ENCODE data around the gene POC1A. TPM values are rescaled to one million over a fixed set of nuclear protein-coding genes. Genes with fewer than 3 reads are reported as not detected.

POC1A gene
- total RNA-seq, 1 donor from 2014 or later = 4.7 TPM

DNA sequence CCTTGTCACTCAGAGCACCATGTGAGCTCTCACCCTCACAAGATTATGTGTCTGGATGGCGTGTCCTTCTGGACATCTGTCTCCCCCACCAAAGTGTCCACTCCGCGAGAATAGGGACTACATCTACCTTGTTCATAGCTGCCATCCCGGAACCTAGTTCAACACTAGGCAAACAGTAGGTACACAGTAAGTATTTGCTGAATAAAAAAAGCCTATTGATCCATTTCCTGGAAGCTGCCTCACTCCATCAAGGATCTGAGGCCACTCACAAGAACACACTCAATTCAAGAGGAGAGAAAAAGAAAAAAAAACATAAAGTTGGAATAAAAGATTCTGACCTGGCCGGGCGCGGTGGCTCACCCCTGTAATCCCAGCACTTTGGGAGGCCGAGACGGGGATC lies 32.5 kb upstream of the POC1A start:
- Histone ChIP-seq H3K4me3 (ENCODE audit: low read depth, low read length) (no peak overlapping the region), H3K36me3 (ENCODE audit: control insufficient read depth, insufficient read depth, low read length) (no peaks in the 10 kb centered on the region), H3K27me3 (ENCODE audit: control insufficient read depth, insufficient read depth, low read length) (no peaks in the 10 kb centered on the region)
- TF ChIP-seq, protein P1, sequence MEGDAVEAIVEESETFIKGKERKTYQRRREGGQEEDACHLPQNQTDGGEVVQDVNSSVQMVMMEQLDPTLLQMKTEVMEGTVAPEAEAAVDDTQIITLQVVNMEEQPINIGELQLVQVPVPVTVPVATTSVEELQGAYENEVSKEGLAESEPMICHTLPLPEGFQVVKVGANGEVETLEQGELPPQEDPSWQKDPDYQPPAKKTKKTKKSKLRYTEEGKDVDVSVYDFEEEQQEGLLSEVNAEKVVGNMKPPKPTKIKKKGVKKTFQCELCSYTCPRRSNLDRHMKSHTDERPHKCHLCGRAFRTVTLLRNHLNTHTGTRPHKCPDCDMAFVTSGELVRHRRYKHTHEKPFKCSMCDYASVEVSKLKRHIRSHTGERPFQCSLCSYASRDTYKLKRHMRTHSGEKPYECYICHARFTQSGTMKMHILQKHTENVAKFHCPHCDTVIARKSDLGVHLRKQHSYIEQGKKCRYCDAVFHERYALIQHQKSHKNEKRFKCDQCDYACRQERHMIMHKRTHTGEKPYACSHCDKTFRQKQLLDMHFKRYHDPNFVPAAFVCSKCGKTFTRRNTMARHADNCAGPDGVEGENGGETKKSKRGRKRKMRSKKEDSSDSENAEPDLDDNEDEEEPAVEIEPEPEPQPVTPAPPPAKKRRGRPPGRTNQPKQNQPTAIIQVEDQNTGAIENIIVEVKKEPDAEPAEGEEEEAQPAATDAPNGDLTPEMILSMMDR (IDR thresholded peaks at IDR 0.05; ENCODE audit: insufficient read depth, low read length, poor library complexity, severe bottlenecking) = no peak
- no peak for DNase-seq (ENCODE audit: low read depth)

DNA sequence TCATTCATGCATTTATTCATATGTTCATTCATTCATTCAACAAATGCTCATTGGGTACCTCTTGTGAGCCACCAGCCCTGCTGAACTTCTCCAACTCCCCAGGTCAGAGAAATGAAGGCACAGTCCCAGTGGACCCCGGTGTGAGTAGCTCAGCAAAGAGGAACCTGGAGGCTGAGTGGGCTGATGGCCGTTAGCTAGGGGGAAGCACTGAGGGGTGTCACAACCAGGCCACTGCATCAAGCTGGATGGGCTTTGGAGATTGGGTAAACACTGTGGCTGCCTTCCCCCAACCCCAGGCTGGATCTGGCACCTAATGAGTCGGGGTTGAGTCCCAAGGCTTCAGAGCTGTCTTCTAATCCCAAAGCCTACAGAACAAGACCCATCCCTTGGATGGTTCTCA lies 31.6 kb upstream of the POC1A start:
- no peaks in the 10 kb centered on the region for H3K36me3 ChIP-seq (ENCODE audit: control insufficient read depth, insufficient read depth, low read length)

DNA sequence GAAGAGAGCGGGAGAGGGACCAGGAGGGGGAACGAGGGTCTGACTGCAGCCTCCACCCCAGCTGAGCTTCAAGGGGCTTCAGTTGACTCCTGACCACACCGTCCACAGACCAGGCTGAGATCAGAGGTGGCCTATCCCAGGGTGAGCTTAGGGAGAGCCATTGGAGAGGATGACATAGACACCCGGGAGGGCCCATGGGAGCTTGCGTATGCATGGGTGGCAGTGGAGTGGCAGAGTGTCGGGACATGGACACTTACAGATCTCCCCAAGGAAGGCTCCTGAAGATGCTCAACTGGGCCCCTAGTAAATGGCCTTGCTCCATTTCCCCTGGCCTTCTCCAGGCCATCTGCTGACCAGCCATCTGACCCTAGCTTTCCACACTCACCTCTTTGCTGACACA lies 31.1 kb upstream of the POC1A start:
- no peaks in the 10 kb centered on the region for H3K36me3 ChIP-seq (ENCODE audit: control insufficient read depth, insufficient read depth, low read length)
- H3K27me3 ChIP-seq (ENCODE audit: control insufficient read depth, insufficient read depth, low read length) = no peaks in the 10 kb centered on the region
- H3K4me3 ChIP-seq (ENCODE audit: low read depth, low read length) = no peak overlapping the region
- no peak for DNase-seq (ENCODE audit: low read depth)
- TF ChIP-seq, protein P1 (IDR thresholded peaks at IDR 0.05; ENCODE audit: insufficient read depth, low read length, poor library complexity, severe bottlenecking) = no peak

More for the DNA sequence above, 31.6 kb upstream of the POC1A start:
- no peak for DNase-seq (ENCODE audit: low read depth)
- TF ChIP-seq, protein P1 (IDR thresholded peaks at IDR 0.05; ENCODE audit: insufficient read depth, low read length, poor library complexity, severe bottlenecking) = no peak
- no peaks in the 10 kb centered on the region for H3K27me3 ChIP-seq (ENCODE audit: control insufficient read depth, insufficient read depth, low read length)
- no peak overlapping the region for H3K4me3 ChIP-seq (ENCODE audit: low read depth, low read length)

DNA sequence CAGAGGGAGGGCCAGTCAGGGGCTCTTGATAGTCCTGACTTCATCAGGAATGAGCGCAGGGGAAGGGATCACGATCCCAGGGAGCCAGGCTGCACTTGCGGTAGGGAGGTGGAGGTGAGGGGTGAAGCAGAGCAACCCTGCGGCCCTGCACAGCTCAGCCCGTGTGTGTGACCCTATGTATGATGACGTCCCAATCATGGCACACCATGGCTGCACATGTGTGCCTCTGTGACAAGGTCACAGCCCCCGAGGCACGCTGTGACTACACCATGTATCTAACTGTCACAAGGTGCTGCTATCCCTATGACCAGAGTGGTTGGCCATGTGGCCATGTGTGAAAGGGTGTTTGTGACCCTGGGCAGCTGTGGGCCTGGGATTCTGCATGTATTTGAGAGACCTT lies 30.5 kb upstream of the POC1A start:
- TF ChIP-seq, protein P1 (IDR thresholded peaks at IDR 0.05; ENCODE audit: insufficient read depth, low read length, poor library complexity, severe bottlenecking) = no peak
- no peaks in the 10 kb centered on the region for H3K36me3 ChIP-seq (ENCODE audit: control insufficient read depth, insufficient read depth, low read length)
- H3K4me3 ChIP-seq (ENCODE audit: low read depth, low read length) = no peak overlapping the region
- no peaks in the 10 kb centered on the region for H3K27me3 ChIP-seq (ENCODE audit: control insufficient read depth, insufficient read depth, low read length)
- no peak for DNase-seq (ENCODE audit: low read depth)

DNA sequence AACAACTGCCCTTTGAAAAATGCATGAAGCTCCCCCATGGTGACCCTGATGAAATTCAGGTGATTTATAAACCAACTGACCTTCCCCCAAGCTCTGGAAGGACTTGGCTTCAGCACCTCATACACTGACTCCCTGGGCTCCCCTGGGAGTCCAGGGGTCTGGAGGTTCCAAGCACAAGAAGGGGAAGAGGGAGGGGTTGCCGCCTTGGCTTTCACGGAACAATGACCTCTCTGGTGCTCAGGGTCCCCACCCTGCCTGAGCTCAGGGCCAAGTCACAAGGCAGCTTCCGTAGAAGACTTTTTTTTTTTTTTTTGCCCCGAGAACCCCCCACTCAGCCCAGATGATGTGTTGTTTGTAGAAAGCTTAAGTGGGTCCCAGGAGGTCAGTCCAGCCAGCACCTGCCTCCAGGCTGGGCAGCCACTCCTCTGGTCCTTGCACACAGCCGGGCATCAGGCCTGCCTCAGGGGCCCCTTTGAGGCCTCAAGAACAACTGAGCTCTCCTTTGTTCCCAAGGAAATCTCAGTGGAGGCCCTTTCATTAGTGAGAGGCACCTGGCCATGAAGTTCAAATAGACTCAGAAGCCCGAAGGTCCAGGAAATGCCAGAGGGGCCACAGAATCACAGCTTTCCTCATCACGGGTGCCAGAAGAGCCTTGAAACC lies 29.7 kb upstream of the POC1A start:
- DNase-seq (ENCODE audit: low read depth) = no peak
- TF ChIP-seq, protein P1 (IDR thresholded peaks at IDR 0.05; ENCODE audit: insufficient read depth, low read length, poor library complexity, severe bottlenecking) = no peak
- no peaks in the 10 kb centered on the region for H3K36me3 ChIP-seq (ENCODE audit: control insufficient read depth, insufficient read depth, low read length)
- peaks cover 3% of the 10 kb centered on the region for H3K27me3 ChIP-seq (ENCODE audit: control insufficient read depth, insufficient read depth, low read length)
- no peak overlapping the region for H3K4me3 ChIP-seq (ENCODE audit: low read depth, low read length)

DNA sequence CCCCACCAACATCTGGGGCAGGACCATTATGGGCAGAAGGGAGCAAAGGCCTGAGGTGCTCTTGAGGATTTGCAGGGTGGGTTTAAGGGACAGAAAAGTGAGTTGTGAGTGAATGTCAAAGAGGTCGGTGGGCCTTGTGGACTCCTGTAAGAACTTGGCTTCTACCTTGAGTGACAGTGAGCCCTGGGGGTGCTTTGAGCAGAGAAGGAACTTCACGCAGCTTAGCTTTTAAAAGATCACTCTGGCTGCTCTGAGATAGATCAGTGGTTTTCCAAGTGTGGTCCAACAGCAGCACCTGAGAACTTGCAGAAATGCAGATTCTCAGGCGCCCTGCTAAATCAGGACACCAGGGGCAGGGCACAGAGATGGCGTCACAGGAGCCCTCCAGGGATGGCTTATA lies 28.5 kb upstream of the POC1A start:
- H3K4me3 ChIP-seq (ENCODE audit: low read depth, low read length) = no peak overlapping the region
- no peaks in the 10 kb centered on the region for H3K36me3 ChIP-seq (ENCODE audit: control insufficient read depth, insufficient read depth, low read length)
- TF ChIP-seq, protein P1 (IDR thresholded peaks at IDR 0.05; ENCODE audit: insufficient read depth, low read length, poor library complexity, severe bottlenecking) = no peak
- DNase-seq (ENCODE audit: low read depth) = no peak
- H3K27me3 ChIP-seq (ENCODE audit: control insufficient read depth, insufficient read depth, low read length) = peaks cover 4% of the 10 kb centered on the region
